ENCODE measurements around the gene NCKAP5. TPM values are rescaled to one million over a fixed set of nuclear protein-coding genes. Genes with fewer than 3 reads are reported as not detected.

NCKAP5 gene
- total and polyA plus RNA-seq, 9 donors = 0.80 to 2.7 (median 2.2) TPM

DNA sequence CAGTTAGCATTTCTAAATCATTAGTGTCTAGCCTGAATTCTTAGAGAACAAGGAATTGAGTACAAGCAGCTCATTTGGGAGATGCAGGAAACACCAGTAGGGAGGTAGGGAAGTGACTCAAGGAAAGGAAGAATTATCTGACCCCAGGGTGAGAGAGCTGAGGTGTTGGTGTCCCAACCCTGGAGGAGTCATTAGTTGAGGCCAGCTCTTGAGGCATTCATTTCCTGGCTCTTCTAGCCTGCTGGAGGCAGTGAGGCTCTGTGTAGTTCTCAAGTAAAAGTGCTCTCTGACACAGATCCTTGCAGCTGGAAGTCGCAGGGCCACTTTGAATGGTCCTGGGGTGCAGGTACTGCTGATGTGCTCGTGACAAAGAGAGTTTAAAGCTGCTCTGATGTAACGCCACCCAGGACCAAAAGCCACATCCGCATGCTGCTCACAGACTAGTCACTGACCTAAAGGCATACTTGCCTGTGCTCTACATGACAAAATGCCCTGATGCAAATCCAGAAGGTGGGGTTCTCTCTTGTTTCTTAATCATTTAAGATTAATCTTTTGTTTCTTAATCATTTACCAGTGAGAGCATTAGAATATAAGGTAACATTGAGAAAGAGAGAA is 598.8 kb downstream of the NCKAP5 start:
- Histone ChIP-seq H3K27me3 (no peaks in the 10 kb centered on the region), H3K36me3 (no peaks in the 10 kb centered on the region), H3K4me1 (ENCODE audit: insufficient read depth) (no peaks in the 10 kb centered on the region), H3K27ac (no peak overlapping the region), H3K9me3 (no peaks in the 10 kb centered on the region), H3K4me3 (no peak overlapping the region)
- no peak for DNase-seq
- intact Hi-C loops (cut with DNase I) = no loop called here
- 85 to 94% (median 91%) methylated on average over 4 of the region's 4 CpGs for WGBS, 3 donors
- TF ChIP-seq EP300 (IDR thresholded peaks at IDR 0.05) (no peak), CTCF (IDR thresholded peaks at IDR 0.05) (no peak), POLR2A (IDR thresholded peaks at IDR 0.05) (no peak)

DNA sequence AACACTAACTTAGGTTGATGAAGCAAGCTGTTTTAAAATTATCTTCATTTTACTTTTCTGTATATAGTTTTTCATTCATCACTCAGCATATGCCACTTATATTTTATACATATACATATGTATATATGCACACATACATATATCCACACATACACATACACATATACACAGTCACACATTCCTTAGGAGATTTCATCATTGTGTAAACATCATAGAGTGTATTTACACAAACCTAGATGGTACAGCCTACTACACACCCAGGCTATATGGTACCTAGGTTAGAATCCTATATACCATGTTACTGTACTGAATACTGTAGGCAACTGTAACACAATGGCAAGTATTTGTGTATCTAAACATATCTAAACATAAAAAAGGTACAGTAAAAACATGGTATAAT is 602.8 kb downstream of the NCKAP5 start:
- Histone ChIP-seq H3K27ac (no peak overlapping the region), H3K27me3 (no peaks in the 10 kb centered on the region), H3K4me3 (no peak overlapping the region), H3K36me3 (no peaks in the 10 kb centered on the region), H3K9me3 (no peaks in the 10 kb centered on the region), H3K4me1 (ENCODE audit: insufficient read depth) (peaks cover 2% of the 10 kb centered on the region)
- no peak for DNase-seq
- intact Hi-C loops (cut with DNase I) = no loop called here
- TF ChIP-seq EP300 (IDR thresholded peaks at IDR 0.05) (no peak), POLR2A (IDR thresholded peaks at IDR 0.05) (no peak)

- no peak for DNase-seq
- intact Hi-C loops (cut with DNase I) = no loop called here
- no peaks in the 10 kb centered on the region for H3K9me3 ChIP-seq
- no peak overlapping the region for H3K4me3 ChIP-seq
- peaks cover 2% of the 10 kb centered on the region for H3K4me1 ChIP-seq (ENCODE audit: insufficient read depth)
- H3K27ac ChIP-seq = no peak overlapping the region
- TF ChIP-seq CTCF (IDR thresholded peaks at IDR 0.05) (no peak), EP300 (IDR thresholded peaks at IDR 0.05) (no peak), POLR2A (IDR thresholded peaks at IDR 0.05) (no peak)
- WGBS, 3 donors = 52 to 54% (median 52%) methylated on average over 2 of the region's 2 CpGs
- no peaks in the 10 kb centered on the region for H3K36me3 ChIP-seq
- H3K27me3 ChIP-seq = no peaks in the 10 kb centered on the region
These were observed 605.1 kb downstream of the NCKAP5 start for GRCh38 chr2:132963161-132963560.

GRCh38 chr2:132958887-132959286 is 609.4 kb downstream of the NCKAP5 start:
- H3K4me1 ChIP-seq (ENCODE audit: insufficient read depth) = peaks cover 1% of the 10 kb centered on the region
- no peak for TF ChIP-seq POLR2A (IDR thresholded peaks at IDR 0.05)
- TF ChIP-seq CTCF (IDR thresholded peaks at IDR 0.05) = no peak
- no peak for TF ChIP-seq EP300 (IDR thresholded peaks at IDR 0.05)
- DNase-seq = no peak
- no peaks in the 10 kb centered on the region for H3K36me3 ChIP-seq
- WGBS, 3 donors = 85 to 91% (median 90%) methylated on average over 2 of the region's 2 CpGs
- no peak overlapping the region for H3K27ac ChIP-seq
- intact Hi-C loops (cut with DNase I) = no loop called here
- no peak overlapping the region for H3K4me3 ChIP-seq
- H3K27me3 ChIP-seq = no peaks in the 10 kb centered on the region
- H3K9me3 ChIP-seq = no peaks in the 10 kb centered on the region

DNA sequence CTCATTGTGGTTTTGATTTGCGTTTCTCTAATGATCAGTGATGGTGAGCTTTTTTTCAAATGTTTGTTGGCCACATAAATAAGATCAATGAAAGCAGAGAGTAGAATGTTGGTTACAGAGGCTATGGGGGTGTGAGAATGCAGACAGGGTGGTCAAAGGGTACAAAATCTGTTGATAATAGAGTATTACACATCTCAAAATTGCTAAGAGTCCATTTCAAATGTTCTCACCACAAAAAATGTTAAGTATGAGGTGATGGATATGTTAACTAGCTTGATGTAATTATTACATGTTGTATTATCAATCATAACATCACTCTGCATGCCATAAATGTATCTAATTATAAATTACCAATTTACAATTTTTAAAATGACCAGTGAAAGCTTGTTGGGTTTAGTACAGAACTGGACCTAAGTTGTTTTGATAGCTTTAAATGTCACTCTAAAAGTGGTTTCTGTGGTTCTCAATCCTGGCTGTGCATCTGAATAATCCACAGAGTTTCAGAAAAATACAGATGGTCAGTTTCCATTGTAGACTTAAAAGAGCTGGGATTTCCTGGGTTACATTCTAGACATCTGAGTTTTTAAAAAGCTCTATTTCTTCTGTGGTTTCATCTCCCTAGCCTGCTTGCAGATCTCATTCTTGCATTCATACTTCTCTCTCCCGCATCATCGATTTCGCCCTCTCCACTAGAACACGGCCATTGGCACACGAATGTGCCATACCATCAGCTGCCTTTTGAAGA is 612.2 kb downstream of the NCKAP5 start:
- WGBS, 3 donors = 95 to 98% (median 96%) methylated on average over 6 of the region's 6 CpGs
- Histone ChIP-seq H3K4me3 (no peak overlapping the region), H3K36me3 (no peaks in the 10 kb centered on the region), H3K9me3 (no peaks in the 10 kb centered on the region), H3K27me3 (no peaks in the 10 kb centered on the region), H3K4me1 (ENCODE audit: insufficient read depth) (peaks cover 1% of the 10 kb centered on the region), H3K27ac (no peak overlapping the region)
- DNase-seq = no peak
- no peak for TF ChIP-seq EP300 (IDR thresholded peaks at IDR 0.05)
- no peak for TF ChIP-seq POLR2A (IDR thresholded peaks at IDR 0.05)
- intact Hi-C loops (cut with DNase I) = no loop called here

All from ovary (tissue), 9 donors.